ENCODE results near the gene FAM170B. TPM values are rescaled to one million over a fixed set of nuclear protein-coding genes. Genes with fewer than 3 reads are reported as not detected.

Gene FAM170B
- total and polyA plus RNA-seq, 2 experiments from 2014 or later: not detected

DNA sequence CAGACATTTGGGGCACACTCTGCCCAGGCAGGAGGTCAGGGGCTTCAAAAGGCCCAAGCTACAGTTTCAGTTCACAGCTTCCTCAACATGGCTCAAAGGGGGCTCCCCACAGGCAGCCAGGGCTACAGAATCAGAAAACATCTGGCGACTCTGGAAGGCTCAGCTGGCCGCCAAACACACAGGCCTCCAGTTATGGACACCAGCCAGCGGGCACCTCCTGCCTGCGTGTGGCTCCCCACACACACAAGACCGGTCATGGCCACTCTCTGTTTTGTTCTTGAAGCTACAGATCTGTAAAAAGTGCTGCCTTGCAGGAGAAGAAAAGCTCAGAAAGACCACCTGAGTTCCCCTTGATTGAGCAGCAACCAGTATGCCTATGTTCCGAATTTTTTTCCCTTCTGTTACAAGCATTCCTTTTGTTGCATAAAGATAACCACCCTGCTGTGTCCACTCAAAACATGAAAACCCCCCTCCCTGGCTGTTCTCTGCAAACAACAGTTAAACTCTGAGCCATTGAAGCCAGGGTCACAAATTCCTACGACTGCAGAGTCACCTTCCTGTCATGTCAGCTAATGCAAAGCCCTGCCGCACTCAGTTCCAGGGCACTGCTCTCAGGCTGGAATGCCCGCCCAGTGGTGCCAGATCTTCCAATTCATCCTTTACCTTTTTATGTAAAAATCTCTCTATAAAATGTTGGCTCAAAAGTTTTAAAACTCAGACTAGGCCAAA is 52.1 kb downstream of the FAM170B start:
- DNase-seq (ENCODE audit: low read depth in 1 of 2, low spot score in 1 of 2): peak; percentile 39 to 48
- Histone ChIP-seq H3K27me3 (no peaks in the 10 kb centered on the region), H3K4me3 (no peak overlapping the region), H3K36me3 (no peaks in the 10 kb centered on the region), H3K9me3 (ENCODE audit: low read depth) (no peaks in the 10 kb centered on the region), H3K27ac (peak overlapping the region; percentile 4), H3K4me1 (ENCODE audit: low read depth) (peaks cover 14% of the 10 kb centered on the region)
- TF ChIP-seq, protein P1, sequence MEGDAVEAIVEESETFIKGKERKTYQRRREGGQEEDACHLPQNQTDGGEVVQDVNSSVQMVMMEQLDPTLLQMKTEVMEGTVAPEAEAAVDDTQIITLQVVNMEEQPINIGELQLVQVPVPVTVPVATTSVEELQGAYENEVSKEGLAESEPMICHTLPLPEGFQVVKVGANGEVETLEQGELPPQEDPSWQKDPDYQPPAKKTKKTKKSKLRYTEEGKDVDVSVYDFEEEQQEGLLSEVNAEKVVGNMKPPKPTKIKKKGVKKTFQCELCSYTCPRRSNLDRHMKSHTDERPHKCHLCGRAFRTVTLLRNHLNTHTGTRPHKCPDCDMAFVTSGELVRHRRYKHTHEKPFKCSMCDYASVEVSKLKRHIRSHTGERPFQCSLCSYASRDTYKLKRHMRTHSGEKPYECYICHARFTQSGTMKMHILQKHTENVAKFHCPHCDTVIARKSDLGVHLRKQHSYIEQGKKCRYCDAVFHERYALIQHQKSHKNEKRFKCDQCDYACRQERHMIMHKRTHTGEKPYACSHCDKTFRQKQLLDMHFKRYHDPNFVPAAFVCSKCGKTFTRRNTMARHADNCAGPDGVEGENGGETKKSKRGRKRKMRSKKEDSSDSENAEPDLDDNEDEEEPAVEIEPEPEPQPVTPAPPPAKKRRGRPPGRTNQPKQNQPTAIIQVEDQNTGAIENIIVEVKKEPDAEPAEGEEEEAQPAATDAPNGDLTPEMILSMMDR (IDR thresholded peaks at IDR 0.05; ENCODE audit: low read depth, low read length): no peak

Other genes with a start within 250 kb of the FAM170B start
- gene LRRC18, start 194.2 kb downstream of the FAM170B start, total RNA-seq: not detected in 2 replicates
- gene LRRC18, start 194.2 kb downstream of the FAM170B start, polyA plus RNA-seq: not detected in 2 replicates
- gene VSTM4, start 18.5 kb downstream of the FAM170B start, total RNA-seq: 2.3 and 6.0 TPM in 2 replicates
- gene VSTM4, start 18.5 kb downstream of the FAM170B start, polyA plus RNA-seq: 3.6 and 6.8 TPM in 2 replicates
- gene TMEM273, start 54.4 kb upstream of the FAM170B start, total RNA-seq: not detected in 2 replicates
- not detected in 2 replicates for gene TMEM273, start 54.4 kb upstream of the FAM170B start, polyA plus RNA-seq
- 3.1 and 10.2 TPM in 2 replicates for gene C10orf71, start 165.1 kb upstream of the FAM170B start, total RNA-seq
- 4.0 and 9.8 TPM in 2 replicates for gene C10orf71, start 165.1 kb upstream of the FAM170B start, polyA plus RNA-seq